HG03520 (cell line): ENCODE measurements around the gene GALNTL6.
A peak's percentile ranks its signal among the peaks of the same experiment; 100 is the strongest.

ENCODE experiments used
- ATAC-seq: cut with Tn5 transposase; IDR thresholded peaks from one replicate; pipeline ENCODE4 v1.9.1; 2021; ENCODE audit warnings: mild to moderate bottlenecking, moderate library complexity; ENCODE audit not compliant: unreplicated experiment

The GALNTL6 gene

GRCh38 chr4:172099376-172099775 is 286.2 kb downstream of the GALNTL6 start:
- no peak for ATAC-seq

GRCh38 chr4:172103456-172103855 is 290.3 kb downstream of the GALNTL6 start:
- no peak for ATAC-seq

- ATAC-seq, result peak; percentile 72
These were observed 291.3 kb downstream of the GALNTL6 start for GRCh38 chr4:172104539-172104938.

- no peak for ATAC-seq
These were observed 292.7 kb downstream of the GALNTL6 start for GRCh38 chr4:172105918-172106317.

GRCh38 chr4:172109466-172109865 is 296.3 kb downstream of the GALNTL6 start:
- no peak for ATAC-seq

GRCh38 chr4:172124656-172125308 is 311.6 kb downstream of the GALNTL6 start:
- ATAC-seq, result no peak

- ATAC-seq, result no peak
These were observed 312.2 kb downstream of the GALNTL6 start for GRCh38 chr4:172125443-172125842.

- ATAC-seq, result no peak
These were observed 314.0 kb downstream of the GALNTL6 start for GRCh38 chr4:172127168-172127567.

- no peak for ATAC-seq
These were observed 316.4 kb downstream of the GALNTL6 start for GRCh38 chr4:172129593-172129992.

GRCh38 chr4:172134521-172134920 is 321.3 kb downstream of the GALNTL6 start:
- no peak for ATAC-seq

GRCh38 chr4:172141025-172141424 is 327.8 kb downstream of the GALNTL6 start:
- no peak for ATAC-seq

- no peak for ATAC-seq
These were observed 329.1 kb downstream of the GALNTL6 start for GRCh38 chr4:172142281-172142741.

- ATAC-seq, result no peak
These were observed 330.6 kb downstream of the GALNTL6 start for GRCh38 chr4:172143605-172144314.

GRCh38 chr4:172147687-172148086 is 334.5 kb downstream of the GALNTL6 start:
- no peak for ATAC-seq

GRCh38 chr4:172149329-172149728 is 336.1 kb downstream of the GALNTL6 start:
- ATAC-seq, result no peak

GRCh38 chr4:172152284-172152683 is 339.1 kb downstream of the GALNTL6 start:
- no peak for ATAC-seq

- ATAC-seq, result no peak
These were observed 340.5 kb downstream of the GALNTL6 start for GRCh38 chr4:172153719-172154118.

GRCh38 chr4:172155838-172156345 is 342.7 kb downstream of the GALNTL6 start:
- no peak for ATAC-seq

- no peak for ATAC-seq
These were observed 344.7 kb downstream of the GALNTL6 start for GRCh38 chr4:172157946-172158345.

GRCh38 chr4:172163215-172163614 is 350.0 kb downstream of the GALNTL6 start:
- no peak for ATAC-seq

GRCh38 chr4:172168888-172169287 is 355.7 kb downstream of the GALNTL6 start:
- ATAC-seq, result no peak

- ATAC-seq, result no peak
These were observed 356.7 kb downstream of the GALNTL6 start for GRCh38 chr4:172169871-172170270.
